HS-5 (cell line): ENCODE data around the gene APBB2.

Experiments used
- DNase-seq: peaks from one replicate; pipeline ENCODE4 v3.0.0-alpha.2; 2012; ENCODE audit warnings: low read depth

The APBB2 gene

GRCh38 chr4:40848940-40849339 lies 365.4 kb downstream of the APBB2 start:
- no peak for DNase-seq

- DNase-seq = no peak
Observed at GRCh38 chr4:40848251-40848650, 366.1 kb downstream of the APBB2 start.

GRCh38 chr4:40846532-40846931 lies 367.8 kb downstream of the APBB2 start:
- no peak for DNase-seq

GRCh38 chr4:40845154-40845835 lies 369.0 kb downstream of the APBB2 start:
- no peak for DNase-seq

GRCh38 chr4:40844261-40844660 lies 370.1 kb downstream of the APBB2 start:
- DNase-seq = no peak

- no peak for DNase-seq
Observed at GRCh38 chr4:40843696-40844095, 370.6 kb downstream of the APBB2 start.

- DNase-seq = no peak
Observed at GRCh38 chr4:40842725-40843423, 371.5 kb downstream of the APBB2 start.

- no peak for DNase-seq
Observed at GRCh38 chr4:40842318-40842717, 372.0 kb downstream of the APBB2 start.

GRCh38 chr4:40840985-40841571 lies 373.3 kb downstream of the APBB2 start:
- DNase-seq = peak; percentile 56

GRCh38 chr4:40840255-40840984 lies 373.9 kb downstream of the APBB2 start:
- no peak for DNase-seq

- DNase-seq = no peak
Observed at GRCh38 chr4:40838742-40839141, 375.6 kb downstream of the APBB2 start.

GRCh38 chr4:40837094-40837870 lies 377.1 kb downstream of the APBB2 start:
- no peak for DNase-seq

GRCh38 chr4:40833212-40833611 lies 381.1 kb downstream of the APBB2 start:
- no peak for DNase-seq

- DNase-seq = no peak
Observed at GRCh38 chr4:40832175-40832574, 382.2 kb downstream of the APBB2 start.

- no peak for DNase-seq
Observed at GRCh38 chr4:40831146-40831907, 383.0 kb downstream of the APBB2 start.

GRCh38 chr4:40829586-40829985 lies 384.8 kb downstream of the APBB2 start:
- no peak for DNase-seq

GRCh38 chr4:40828661-40829060 lies 385.7 kb downstream of the APBB2 start:
- no peak for DNase-seq

GRCh38 chr4:40827758-40828157 lies 386.6 kb downstream of the APBB2 start:
- no peak for DNase-seq

- DNase-seq = no peak
Observed at GRCh38 chr4:40826821-40827220, 387.5 kb downstream of the APBB2 start.

GRCh38 chr4:40825014-40825838 lies 389.1 kb downstream of the APBB2 start:
- no peak for DNase-seq
